H54 (cell line): ENCODE measurements around the gene CEP78.
A peak's percentile ranks its signal among the peaks of the same experiment; 100 is the strongest.

Source experiments
- DNase-seq: peaks from one replicate; pipeline ENCODE4 v3.0.0; 2011; ENCODE audit warnings: low spot score, mixed read lengths; ENCODE audit not compliant: insufficient read length
- FAIRE-seq: peaks from 3 replicates; lab custom pipeline; 2011; peaks lifted over from hg19 to GRCh38; lab: Jason Lieb, UNC
- POLR2A ChIP-seq: IDR thresholded peaks from 2 replicates; pipeline ENCODE4 v1.6.1; 2011; ENCODE audit warnings: low read depth, mild to moderate bottlenecking, low read length

CEP78 gene

GRCh38 chr9:78297672-78297961, 61.7 kb downstream of the CEP78 start:
- no peak for DNase-seq
- no peak for TF ChIP-seq POLR2A
- FAIRE-seq: peak; percentile 67

- DNase-seq (no peak), FAIRE-seq (no peak)
- no peak for TF ChIP-seq POLR2A
These were observed 62.3 kb downstream of the CEP78 start for GRCh38 chr9:78298046-78298765.

DNA sequence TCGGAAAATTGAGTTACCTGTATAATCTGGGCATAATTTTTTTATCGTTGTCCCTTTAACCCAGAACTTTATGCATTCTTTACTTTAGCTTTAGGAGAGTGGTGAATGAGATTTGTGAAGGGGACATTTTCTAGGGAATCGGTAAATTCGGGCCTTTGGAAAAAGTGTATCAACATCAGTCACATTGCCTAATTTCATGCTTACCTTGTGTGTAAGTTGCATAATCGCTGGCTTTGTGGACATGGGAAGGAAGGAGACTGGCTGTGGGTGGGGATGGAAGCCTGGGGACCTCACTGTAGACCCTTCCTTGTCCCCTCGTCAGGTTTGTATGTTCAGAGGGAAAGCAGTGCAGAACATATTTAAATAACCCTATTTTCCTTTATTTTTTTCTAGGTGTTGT, 64.3 kb downstream of the CEP78 start:
- DNase-seq (no peak), FAIRE-seq (no peak)
- TF ChIP-seq POLR2A: no peak

- no peak for DNase-seq
- FAIRE-seq: no peak
- TF ChIP-seq POLR2A: no peak
These were observed 65.6 kb downstream of the CEP78 start for GRCh38 chr9:78301466-78301865.

GRCh38 chr9:78303377-78304062, 67.6 kb downstream of the CEP78 start:
- TF ChIP-seq POLR2A: no peak
- no peak for FAIRE-seq
- DNase-seq: no peak

DNA sequence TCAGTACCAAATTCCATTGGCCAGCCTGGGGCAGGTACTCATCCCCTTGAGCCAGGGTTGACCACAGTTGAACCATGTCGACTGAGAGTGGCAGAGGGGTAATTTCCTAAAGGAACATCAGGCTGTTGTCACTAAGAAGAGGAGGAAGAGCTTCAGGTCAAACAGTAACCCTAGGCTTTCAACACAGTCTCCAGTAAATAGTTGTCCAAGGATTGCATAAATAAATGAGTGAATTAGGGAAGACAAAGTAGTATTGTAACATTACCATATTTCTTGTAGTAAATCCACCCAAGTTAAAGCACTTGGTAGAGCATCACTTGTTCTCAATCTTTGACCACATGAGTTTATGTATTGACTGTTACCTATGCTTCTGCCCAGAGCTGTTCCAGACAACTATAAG, 68.5 kb downstream of the CEP78 start:
- FAIRE-seq (peak; percentile 68), DNase-seq (no peak)
- no peak for TF ChIP-seq POLR2A

DNA sequence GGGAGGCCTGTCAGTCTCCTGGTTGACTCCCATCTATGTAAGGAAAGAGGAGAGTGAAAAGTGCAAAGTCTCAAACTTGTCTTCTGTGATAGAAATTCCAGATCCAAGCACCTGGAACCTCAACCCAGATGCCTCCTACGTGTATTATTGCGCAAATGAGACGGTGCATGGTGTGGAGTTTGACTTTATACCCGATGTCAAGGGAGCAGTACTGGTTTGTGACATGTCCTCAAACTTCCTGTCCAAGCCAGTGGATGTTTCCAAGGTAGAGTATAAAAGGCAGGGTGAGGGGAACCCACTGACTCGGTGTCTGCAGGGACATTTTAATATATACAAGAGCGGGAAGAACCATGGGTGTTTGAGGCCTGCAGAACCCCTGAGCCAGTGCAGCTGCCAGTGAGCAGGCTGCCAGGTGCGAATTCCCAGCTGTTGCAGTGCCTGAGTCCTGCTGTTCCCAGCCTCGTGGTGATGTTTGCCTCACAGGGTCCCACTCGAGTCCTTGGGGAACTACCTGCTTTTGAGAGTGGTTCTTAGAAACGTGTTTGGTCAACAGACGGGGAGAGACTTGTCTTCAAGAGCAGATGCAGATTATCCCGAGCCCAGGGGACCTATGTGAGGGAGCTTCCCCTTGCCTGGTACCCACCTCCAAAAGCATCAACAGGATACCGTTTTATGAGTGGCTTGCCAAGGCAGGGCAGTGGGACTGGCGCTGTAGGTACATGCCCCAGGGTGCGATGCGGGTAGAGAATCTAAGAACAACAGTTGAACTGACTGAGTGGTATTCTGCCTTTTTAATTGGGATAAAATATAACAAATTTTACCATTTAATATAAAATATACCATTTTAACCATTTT, 70.6 kb downstream of the CEP78 start:
- DNase-seq (no peak), FAIRE-seq (no peak)
- no peak for TF ChIP-seq POLR2A

GRCh38 chr9:78307360-78307759, 71.5 kb downstream of the CEP78 start:
- no peak for TF ChIP-seq POLR2A
- FAIRE-seq: no peak
- DNase-seq: no peak

- no peak for TF ChIP-seq POLR2A
- DNase-seq (no peak), FAIRE-seq (no peak)
These were observed 73.2 kb downstream of the CEP78 start for GRCh38 chr9:78309066-78309465.

- no peak for TF ChIP-seq POLR2A
- no peak for FAIRE-seq
- DNase-seq: no peak
These were observed 75.2 kb downstream of the CEP78 start for GRCh38 chr9:78311075-78311474.

DNA sequence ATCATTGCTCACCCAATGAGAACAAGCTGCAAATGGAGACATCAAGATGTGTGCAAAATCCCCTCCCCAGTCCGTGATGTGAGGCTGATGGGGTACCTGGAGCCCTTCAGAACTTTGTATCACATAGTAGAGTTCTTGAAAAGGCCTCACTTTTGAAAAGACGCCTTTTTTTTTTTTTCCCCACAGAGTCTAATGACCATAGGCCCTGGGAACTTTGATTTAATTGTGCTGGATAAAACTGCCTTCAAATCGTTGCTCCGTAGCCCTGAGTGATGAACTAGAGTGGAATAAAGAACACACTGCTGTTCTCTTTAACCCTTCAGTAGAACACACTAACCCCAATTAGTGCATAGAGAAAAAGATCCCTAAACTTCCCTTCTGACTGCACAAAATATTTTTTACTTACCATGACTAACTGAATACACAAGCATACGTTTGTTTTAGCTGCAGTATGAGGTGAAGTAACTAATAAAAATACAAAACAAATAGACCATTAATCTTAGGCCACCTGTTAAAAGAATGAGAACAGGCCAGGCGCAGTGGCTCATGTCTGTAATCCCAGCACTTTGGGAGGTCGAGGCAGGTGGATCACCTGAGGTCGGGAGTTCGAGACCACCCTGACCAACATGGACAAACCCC, 76.1 kb downstream of the CEP78 start:
- TF ChIP-seq POLR2A: no peak
- DNase-seq (no peak), FAIRE-seq (no peak)

GRCh38 chr9:78314550-78314949, 78.7 kb downstream of the CEP78 start:
- no peak for DNase-seq
- no peak for TF ChIP-seq POLR2A

DNA sequence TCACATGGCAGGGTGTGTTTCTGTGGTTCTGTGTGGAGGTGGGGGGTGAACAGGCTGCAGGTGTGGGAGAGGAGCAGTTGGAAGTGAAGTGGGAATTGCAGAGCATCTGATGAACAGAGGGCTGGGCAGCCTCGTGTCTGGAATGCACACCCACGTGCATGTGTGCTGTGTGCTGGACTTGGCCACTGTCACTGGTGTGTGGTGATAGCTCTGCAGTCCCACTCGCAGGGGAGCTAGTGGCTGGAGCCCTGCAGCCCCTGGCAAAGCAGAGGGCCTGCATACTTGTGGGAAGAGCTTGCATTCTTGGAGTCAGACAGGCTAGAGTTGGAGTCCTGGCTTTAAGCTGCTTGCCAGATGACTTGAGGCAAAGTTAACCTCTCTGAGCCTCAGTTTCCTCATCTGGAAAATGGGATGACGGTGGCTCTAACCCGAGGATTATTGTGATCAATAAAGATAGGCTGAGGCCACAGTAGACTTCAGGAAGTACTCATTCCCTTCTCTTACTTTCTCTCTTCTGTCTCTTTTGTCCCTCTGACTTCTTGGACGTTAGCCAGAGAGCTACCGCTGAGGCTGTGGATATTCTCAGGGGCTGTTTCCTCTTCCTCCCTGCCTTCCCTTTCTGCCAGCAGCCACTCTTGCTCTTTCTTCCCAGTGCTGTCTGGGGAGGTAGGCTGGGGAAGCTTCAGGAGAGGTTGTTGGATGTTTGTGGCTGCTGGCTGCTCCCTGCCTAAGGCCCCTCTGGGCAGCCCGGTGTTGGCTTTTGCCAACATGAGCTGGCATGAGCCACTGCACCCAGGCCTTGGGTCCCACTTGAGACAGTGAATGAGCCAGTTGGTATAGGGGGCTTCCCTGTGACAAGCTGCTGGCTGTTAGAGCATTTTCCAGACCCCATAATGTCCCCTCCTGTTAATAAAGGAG, 79.3 kb downstream of the CEP78 start:
- FAIRE-seq: no peak
- DNase-seq: no peak
- TF ChIP-seq POLR2A: no peak

More at GRCh38 chr9:78314550-78314949, 78.7 kb downstream of the CEP78 start:
- FAIRE-seq: no peak
